GM18909 (cell line): ENCODE results near the gene HIC2.
"Not testable (repeated sequence)": the region's sequence is repeated elsewhere in the genome, so short reads cannot be mapped to it uniquely, and the experiment has no call there.

ENCODE experiments used
- ATAC-seq: cut with Tn5 transposase; IDR thresholded peaks from one replicate; pipeline ENCODE4 v1.9.1; 2021; ENCODE audit warnings: mild to moderate bottlenecking; ENCODE audit not compliant: unreplicated experiment, poor library complexity

Gene HIC2

GRCh38 chr22:21448627-21449416 lies 31.7 kb downstream of the HIC2 start:
- no peak for ATAC-seq

- ATAC-seq, result no peak
Measured at GRCh38 chr22:21449531-21450319, 32.6 kb downstream of the HIC2 start.

- ATAC-seq, result no peak
Measured at GRCh38 chr22:21450320-21450831, 33.2 kb downstream of the HIC2 start.

GRCh38 chr22:21450858-21451353 lies 33.7 kb downstream of the HIC2 start:
- ATAC-seq, result no peak

GRCh38 chr22:21451545-21452520 lies 34.7 kb downstream of the HIC2 start:
- ATAC-seq, result no peak

- not testable (repeated sequence) for ATAC-seq
Measured at GRCh38 chr22:21452666-21453065, 35.5 kb downstream of the HIC2 start.

- ATAC-seq, result not testable (repeated sequence)
Measured at GRCh38 chr22:21454998-21455333, 37.8 kb downstream of the HIC2 start.

- ATAC-seq, result no peak
Measured at GRCh38 chr22:21455334-21456089, 38.3 kb downstream of the HIC2 start.

GRCh38 chr22:21457023-21457787 lies 40.0 kb downstream of the HIC2 start:
- no peak for ATAC-seq

GRCh38 chr22:21462672-21463071 lies 45.5 kb downstream of the HIC2 start:
- ATAC-seq, result not testable (repeated sequence)

- ATAC-seq, result peak; percentile 23
Measured at GRCh38 chr22:21467337-21468193, 50.4 kb downstream of the HIC2 start, which contains the start of gene TMEM191C. TMEM191C (plus strand) TSS chr22:21467387; CDS start chr22:21467460, 73 bp downstream.

- ATAC-seq, result peak; percentile 90
Measured at GRCh38 chr22:21468194-21469096, 51.3 kb downstream of the HIC2 start.

GRCh38 chr22:21469097-21469994 lies 52.2 kb downstream of the HIC2 start:
- not testable (repeated sequence) for ATAC-seq

- ATAC-seq, result not testable (repeated sequence)
Measured at GRCh38 chr22:21472984-21473383, 55.8 kb downstream of the HIC2 start.

GRCh38 chr22:21473664-21474063 lies 56.5 kb downstream of the HIC2 start:
- ATAC-seq, result not testable (repeated sequence)

GRCh38 chr22:21484039-21484438 lies 66.9 kb downstream of the HIC2 start:
- not testable (repeated sequence) for ATAC-seq
